IMR-90 (cell line): ENCODE results near the gene MBOAT2. TPM values are rescaled to one million over a fixed set of nuclear protein-coding genes. Genes with fewer than 3 reads are reported as not detected.
"Not testable (repeated sequence)": the region's sequence is repeated elsewhere in the genome, so short reads cannot be mapped to it uniquely, and the experiment has no call there.

Experiments
- ATAC-seq: fragments of 200-7000 bp; cut with Tn5 transposase; 2 replicates; pipeline ENCODE4 v1.9.1; 2020; ENCODE audit warnings: low read depth, mild to moderate bottlenecking, moderate library complexity
- BruUV-seq: library from RNA; stranded (reverse); fragments of 400-500 nt; replicated peaks from 2 replicates; lab custom pipeline; 2021; lab: Mats Ljungman, UMichigan
- CTCF ChIA-PET: fragments of 300-600 bp; formaldehyde crosslinking; extraction: SDS; loops from one replicate; lab custom pipeline; 2021; ENCODE audit warnings: antibody characterized with exemption; lab: Yijun Ruan, JAX
- POLR2A ChIA-PET: fragments of 300-600 bp; sonication (Branson Sonifier 250); formaldehyde crosslinking; loops from one replicate; lab custom pipeline; 2022; ENCODE audit warnings: antibody characterized with exemption; ENCODE audit not compliant: unreplicated experiment; lab: Charles Lee
- DNase-seq: peaks from one replicate; pipeline ENCODE4 v3.0.0; 2013
- H2AFZ ChIP-seq: replicated peaks from 2 replicates; pipeline ENCODE3; 2013; ENCODE audit warnings: low read length, mild to moderate bottlenecking; ENCODE audit not compliant: poor library complexity
- H2AK5ac ChIP-seq: 2 replicates; pipeline ENCODE4 v1.6.1; 2013; ENCODE audit warnings: low read depth, low read length, inconsistent platforms
- H2AK9ac ChIP-seq: replicated peaks from 2 replicates; pipeline ENCODE3; 2013; ENCODE audit warnings: mild to moderate bottlenecking, low read depth, low read length, moderate library complexity; ENCODE audit not compliant: poor library complexity
- H2BK120ac ChIP-seq: 2 replicates; pipeline ENCODE4 v1.6.1; 2013; ENCODE audit warnings: low read depth, low read length, inconsistent platforms
- H2BK15ac ChIP-seq: 3 replicates; pipeline ENCODE4 v1.6.1; 2013; ENCODE audit warnings: low read depth, low read length, inconsistent platforms
- H2BK20ac ChIP-seq: 2 replicates; pipeline ENCODE4 v1.6.1; 2013; ENCODE audit warnings: low read depth, mild to moderate bottlenecking, inconsistent platforms, low read length, moderate library complexity
- H2BK5ac ChIP-seq: 2 replicates; pipeline ENCODE4 v1.6.1; 2013; ENCODE audit warnings: mild to moderate bottlenecking, low read depth, low read length, inconsistent platforms; ENCODE audit not compliant: poor library complexity, severe bottlenecking
- H3K14ac ChIP-seq: replicated peaks from 2 replicates; pipeline ENCODE4 v1.6.1; 2013; ENCODE audit warnings: low read depth, low read length, inconsistent platforms
- H3K18ac ChIP-seq: 2 replicates; pipeline ENCODE4 v1.6.1; 2013; ENCODE audit warnings: low read depth, low read length, control low read depth
- H3K23ac ChIP-seq: 2 replicates; pipeline ENCODE4 v1.6.1; 2013; ENCODE audit warnings: low read depth, low read length, inconsistent platforms
- H3K27ac ChIP-seq: 2 replicates; pipeline ENCODE4 v1.5.1; 2013; ENCODE audit warnings: mild to moderate bottlenecking, control low read depth, low read length; ENCODE audit not compliant: insufficient read depth
- H3K27me3 ChIP-seq: 2 replicates; pipeline ENCODE4 v1.6.1; 2013; ENCODE audit warnings: low read length; ENCODE audit not compliant: control insufficient read depth, insufficient read depth
- H3K36me3 ChIP-seq: 2 replicates; pipeline ENCODE4 v1.6.1; 2013; ENCODE audit warnings: low read length, mixed read lengths; ENCODE audit not compliant: control insufficient read depth, insufficient read depth
- H3K4ac ChIP-seq: 2 replicates; pipeline ENCODE4 v1.6.1; 2013; ENCODE audit warnings: low read depth, low read length, inconsistent platforms
- H3K4me1 ChIP-seq: 2 replicates; pipeline ENCODE4 v1.6.1; 2013; ENCODE audit warnings: low read length, mixed read lengths; ENCODE audit not compliant: control insufficient read depth, insufficient read depth
- H3K4me2 ChIP-seq: 2 replicates; pipeline ENCODE4 v1.6.1; 2013; ENCODE audit warnings: low read depth, mild to moderate bottlenecking, control low read depth, low read length, moderate library complexity
- H3K4me3 ChIP-seq: 2 replicates; pipeline ENCODE4 v1.5.1; 2013; ENCODE audit warnings: low read depth, mild to moderate bottlenecking, control low read depth, low read length, moderate library complexity; ENCODE audit not compliant: insufficient read depth
- H3K56ac ChIP-seq: 2 replicates; pipeline ENCODE4 v1.6.1; 2013; ENCODE audit warnings: low read length, inconsistent platforms; ENCODE audit not compliant: insufficient read depth; ENCODE audit errors: extremely low read depth
- H3K79me1 ChIP-seq, 2 experiments: 2 replicates each; pipeline ENCODE4 v1.6.1; 2013; ENCODE audit warnings: low read length in 2 of 2, inconsistent platforms in 1 of 2, low read depth in 1 of 2
- H3K9ac ChIP-seq: 2 replicates; pipeline ENCODE4 v1.6.1; 2013; ENCODE audit warnings: low read depth, low read length, control low read depth
- H3K9me1 ChIP-seq: 2 replicates; pipeline ENCODE4 v1.6.1; 2013; ENCODE audit warnings: low read length, inconsistent platforms; ENCODE audit not compliant: insufficient read depth
- H3K9me3 ChIP-seq: 2 replicates; pipeline ENCODE4 v1.6.1; 2013; ENCODE audit warnings: low read length; ENCODE audit not compliant: control insufficient read depth, insufficient read depth
- H4K20me1 ChIP-seq: 2 replicates; pipeline ENCODE4 v1.6.1; 2013; ENCODE audit warnings: low read length, inconsistent platforms; ENCODE audit not compliant: insufficient read depth
- H4K5ac ChIP-seq: 2 replicates; pipeline ENCODE4 v1.6.1; 2013; ENCODE audit warnings: mild to moderate bottlenecking, low read depth, low read length, control low read depth
- H4K8ac ChIP-seq, 2 experiments: 2 replicates each; pipeline ENCODE4 v1.6.1; 2013; ENCODE audit warnings: low read depth in 2 of 2, low read length in 2 of 2, control low read depth in 1 of 2, inconsistent platforms in 1 of 2
- H4K91ac ChIP-seq: 2 replicates; pipeline ENCODE4 v1.6.1; 2013; ENCODE audit warnings: low read depth, low read length, inconsistent platforms; ENCODE audit not compliant: insufficient read depth
- MAFK ChIP-seq: IDR thresholded peaks from 2 replicates; pipeline ENCODE4 v1.6.1; 2012; ENCODE audit warnings: low read depth, low read length, improper control_type of control experiment
- WGBS, 2 experiments: methylation state at CpG; one replicate each; pipeline versions ENCODE4 v1.1.5 to v1.1.7; 2013; ENCODE audit warnings: missing lambda C conversion rate in 2 of 2; ENCODE audit not compliant: insufficient read length in 1 of 2; ENCODE audit errors: extremely low coverage in 2 of 2; 5-methylcytosine and 5-hydroxymethylcytosine counted together
- dilution Hi-C: fragments of 300-500 bp; cut with HindIII; formaldehyde crosslinking; loops from one replicate; pipeline ENCODE4 v1.14.3; 2018; ENCODE audit warnings: low sequenced_read_pairs; ENCODE audit not compliant: unreplicated experiment
- in situ Hi-C: fragments of 300-500 bp; cut with MboI; formaldehyde crosslinking; loops from 3 replicates; pipeline ENCODE4 v1.14.3; 2019; ENCODE audit warnings: low sequenced_read_pairs, inconsistent platforms, mixed read lengths
- intact Hi-C: fragments of 100-400 bp; cut with micrococcal nuclease; formaldehyde crosslinking; loops from 2 replicates; pipeline ENCODE4 v1.10.0; 2022
- polyA plus RNA-seq, 3 experiments: library from polyadenylated mRNA; depleted of rRNA; stranded (reverse); fragments of >200 nt; gene quantifications; 2 replicates each; pipeline ENCODE4 v1.2.3, GENCODE V29; 2012; ENCODE audit warnings: low replicate concordance in 1 of 3
- total RNA-seq: library from RNA; depleted of rRNA; stranded (reverse); fragments of >200 nt; gene quantifications from 2 replicates; pipeline ENCODE4 v1.2.3, GENCODE V29; 2012

The MBOAT2 gene
- total and polyA plus RNA-seq, 2 of the 4 experiments (the other 2 are of a cell fraction): 33.9 to 102 TPM

- H3K4me1 ChIP-seq, in situ Hi-C loops, H4K20me1 ChIP-seq, H4K5ac ChIP-seq, H3K4ac ChIP-seq, H2AK9ac ChIP-seq, H3K18ac ChIP-seq, H3K56ac ChIP-seq, H3K9ac ChIP-seq, H3K4me3 ChIP-seq, H2BK15ac ChIP-seq, H2AFZ ChIP-seq, H3K4me2 ChIP-seq, H4K91ac ChIP-seq, H2BK20ac ChIP-seq, H3K79me1 ChIP-seq, H2BK5ac ChIP-seq, H3K14ac ChIP-seq, DNase-seq, H3K27ac ChIP-seq, intact Hi-C loops, H4K8ac ChIP-seq, H3K9me3 ChIP-seq, BruUV-seq, dilution Hi-C loops, ATAC-seq, H2BK120ac ChIP-seq, H3K27me3 ChIP-seq, H3K9me1 ChIP-seq, H2AK5ac ChIP-seq, POLR2A ChIA-PET, H3K23ac ChIP-seq: not testable (repeated sequence)
- 100% methylated on average over 2 of the region's 7 CpGs; no CpG with 5 or more reads in 1 of the 2 experiments for WGBS, 2 experiments
- H3K36me3 ChIP-seq: peaks cover 14% of the 10 kb centered on the region
- CTCF ChIA-PET: interaction anchor here (0.6 to 1.1 kb wide), 2 partner anchors 21 to 59 kb away, joined by 3 to 4 read pairs; no protein-coding TSS in a partner anchor
- peak; percentile 56 for TF ChIP-seq MAFK
These were observed 100.7 kb downstream of the MBOAT2 start for GRCh38 chr2:8902757-8903156.

- BruUV-seq, H4K91ac ChIP-seq, H2BK120ac ChIP-seq, H3K79me1 ChIP-seq, ATAC-seq, dilution Hi-C loops, H3K9ac ChIP-seq, H4K5ac ChIP-seq, H3K4me1 ChIP-seq, intact Hi-C loops, H3K9me1 ChIP-seq, CTCF ChIA-PET, H3K9me3 ChIP-seq, H3K27ac ChIP-seq, H4K8ac ChIP-seq, H3K4me3 ChIP-seq, H2BK5ac ChIP-seq, H2AFZ ChIP-seq, H3K23ac ChIP-seq, H3K18ac ChIP-seq, in situ Hi-C loops, H2AK5ac ChIP-seq, H3K4me2 ChIP-seq, H2BK15ac ChIP-seq, H3K56ac ChIP-seq, H3K27me3 ChIP-seq, H4K20me1 ChIP-seq, DNase-seq, H2BK20ac ChIP-seq, POLR2A ChIA-PET, H3K4ac ChIP-seq, H2AK9ac ChIP-seq, H3K14ac ChIP-seq: not testable (repeated sequence)
- H3K36me3 ChIP-seq: peaks cover 13% of the 10 kb centered on the region
- WGBS, 2 experiments: no CpG with 5 or more reads among the region's 1 CpG
These were observed 106.3 kb downstream of the MBOAT2 start for GRCh38 chr2:8897206-8897605.
